Caco-2 (cell line): Measurements from ENCODE around the gene SIPA1. TPM values are rescaled to one million over a fixed set of nuclear protein-coding genes. Genes with fewer than 3 reads are reported as not detected.

Experiments used
- BruUV-seq: library from RNA; stranded (reverse); fragments of 400-500 nt; replicated peaks from 2 replicates; lab custom pipeline; 2021; lab: Mats Ljungman, UMichigan
- CTCF ChIA-PET: fragments of 300-600 bp; sonication (Branson Sonifier 250); formaldehyde crosslinking; loops from one replicate; lab custom pipeline; 2022; ENCODE audit warnings: antibody characterized with exemption; lab: Charles Lee
- POLR2A ChIA-PET: fragments of 300-600 bp; sonication (Branson Sonifier 250); formaldehyde crosslinking; loops from one replicate; lab custom pipeline; 2022; ENCODE audit warnings: antibody characterized with exemption; lab: Charles Lee
- DNase-seq, 2 experiments: peaks; one replicate each; pipeline versions ENCODE4 v3.0.0 to v3.0.0-alpha.2; 2020 to 2022
- H3K27me3 ChIP-seq: replicated peaks from 2 replicates; pipeline ENCODE4 v1.6.0; 2011; ENCODE audit warnings: low read length; ENCODE audit not compliant: control insufficient read depth, insufficient read depth
- H3K36me3 ChIP-seq: 2 replicates; pipeline ENCODE4 v1.5.1; 2011; ENCODE audit warnings: low read length; ENCODE audit not compliant: control insufficient read depth, insufficient read depth
- H3K4me1 ChIP-seq: fragments of 250-450 bp; sonication (Bioruptor Pico); 2 replicates; pipeline ENCODE4 v1.5.1; 2020; ENCODE audit warnings: mild to moderate bottlenecking
- H3K4me3 ChIP-seq: 2 replicates; pipeline ENCODE4 v1.5.1; 2011; ENCODE audit warnings: low read depth, mild to moderate bottlenecking, control low read depth, low read length
- H3K9me3 ChIP-seq: fragments of 250-450 bp; sonication (Bioruptor Pico); 2 replicates; pipeline ENCODE4 v1.5.1; 2020; ENCODE audit warnings: mild to moderate bottlenecking, moderate library complexity
- H3K27ac Mint-ChIP-seq: one replicate; pipeline ENCODE4 v1.8.0; 2022; ENCODE audit warnings: mixed read lengths; ENCODE audit not compliant: unreplicated experiment
- H3K27me3 Mint-ChIP-seq: one replicate; pipeline ENCODE4 v1.8.0; 2022; ENCODE audit warnings: mixed read lengths; ENCODE audit not compliant: insufficient read depth, unreplicated experiment
- H3K36me3 Mint-ChIP-seq: one replicate; pipeline ENCODE4 v1.8.0; 2022; ENCODE audit warnings: mild to moderate bottlenecking, mixed read lengths; ENCODE audit not compliant: insufficient read depth, unreplicated experiment
- H3K4me1 Mint-ChIP-seq: one replicate; pipeline ENCODE4 v1.8.0; 2022; ENCODE audit warnings: low read depth, mixed read lengths; ENCODE audit not compliant: unreplicated experiment
- H3K4me3 Mint-ChIP-seq: one replicate; pipeline ENCODE4 v1.8.0; 2022; ENCODE audit warnings: mild to moderate bottlenecking, moderate library complexity, mixed read lengths; ENCODE audit not compliant: unreplicated experiment
- H3K9me3 Mint-ChIP-seq: one replicate; pipeline ENCODE4 v1.8.0; 2022; ENCODE audit warnings: mixed read lengths; ENCODE audit not compliant: unreplicated experiment
- CTCF ChIP-seq, 2 experiments: fragments of 200-600 bp in 1 of 2; IDR thresholded peaks; 1 replicate in 1 of 2; 2 replicates in 1 of 2; pipeline versions ENCODE4 v1.5.1 to v1.8.0; 2011 to 2022; ENCODE audit warnings: antibody characterized with exemption in 1 of 2, control low read depth in 1 of 2, inconsistent platforms in 1 of 2, low read depth in 1 of 2, low read length in 1 of 2, mild to moderate bottlenecking in 1 of 2, moderate library complexity in 1 of 2; ENCODE audit not compliant: insufficient read depth in 1 of 2, severe bottlenecking in 1 of 2, unreplicated experiment in 1 of 2
- intact Hi-C: fragments of 100-400 bp; cut with micrococcal nuclease; formaldehyde crosslinking; loops from one replicate; pipeline ENCODE4 v1.10.0; 2022; ENCODE audit not compliant: unreplicated experiment
- total RNA-seq: library from RNA; stranded (reverse); gene quantifications from 2 replicates; pipeline ENCODE4 v1.2.3, GENCODE V29; 2022

Gene SIPA1
- total RNA-seq, 1 experiment from 2014 or later, result 30.5 TPM

DNA sequence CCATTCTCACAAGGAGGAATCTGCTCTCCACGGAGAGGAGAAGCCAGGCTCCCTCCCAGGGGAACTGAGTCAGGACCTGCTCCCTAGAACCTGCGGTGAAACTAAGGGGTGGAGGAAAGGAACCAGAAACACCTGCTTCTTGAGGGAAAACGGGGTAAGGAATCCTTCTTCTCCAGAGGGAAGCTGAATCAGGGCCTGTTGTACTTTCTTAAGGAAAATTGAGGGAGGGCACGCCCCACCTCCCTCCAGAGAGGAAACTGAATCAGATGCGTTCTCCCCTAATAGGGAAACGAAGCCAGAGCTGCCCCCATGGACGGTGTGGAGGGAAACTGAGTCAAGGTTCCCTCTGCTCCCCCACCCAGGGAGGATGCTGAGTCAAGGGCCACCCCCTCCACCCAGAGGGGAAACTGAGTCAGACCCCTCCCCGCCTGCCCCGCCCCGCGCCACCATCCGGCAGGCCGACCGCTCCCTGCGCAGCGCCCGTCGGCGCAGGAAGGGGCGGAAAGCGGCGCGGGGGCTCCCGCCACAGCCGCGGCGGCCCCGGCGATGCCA, 24.4 kb downstream of the SIPA1 start:
- no peak for DNase-seq
- peaks cover 6% of the 10 kb centered on the region for H3K4me1 Mint-ChIP-seq
- Histone ChIP-seq H3K4me1 (peaks cover 16% of the 10 kb centered on the region; the same call in 1 of the 2 replicates), H3K27me3 (no peaks in the 10 kb centered on the region), H3K36me3 (peaks cover 11% of the 10 kb centered on the region), H3K4me3 (peak overlapping the region; percentile 82), H3K9me3 (no peaks in the 10 kb centered on the region)
- BruUV-seq, result TSS peak; percentile 51
- no peaks in the 10 kb centered on the region for H3K9me3 Mint-ChIP-seq
- peaks cover 35% of the 10 kb centered on the region for H3K36me3 Mint-ChIP-seq
- intact Hi-C loops, result loop anchor here (2.0 kb wide), 2 partner anchors 38 to 48 kb away; partner anchors contain the start of genes MAP3K11 and PCNX3
- ChIA-PET CTCF (interaction anchor here (1.9 kb wide), 1 partner anchor 197 kb away, joined by 9 read pairs; the partner anchor contains the start of gene MUS81), POLR2A (interaction anchor here (1.1 to 1.9 kb wide), 6 partner anchors 10 to 197 kb away, joined by 4 to 14 read pairs (median 6); partner anchors contain the start of genes PCNX3 and RNASEH2C)
- H3K27me3 Mint-ChIP-seq, result no peaks in the 10 kb centered on the region
- TF ChIP-seq CTCF (IDR thresholded peaks at IDR 0.05; ENCODE audit: insufficient read depth in 1 of 2, low read depth in 1 of 2, low read length in 1 of 2, severe bottlenecking in 1 of 2, unreplicated experiment in 1 of 2), result no peak
- peak overlapping the region; percentile 53 for H3K27ac Mint-ChIP-seq
- H3K4me3 Mint-ChIP-seq, result peak overlapping the region; percentile 80

GRCh38 chr11:65662799-65663638, 25.1 kb downstream of the SIPA1 start, which contains the start of gene RELA:
TSS of gene RELA (minus strand) at chr11:65662916. CDS start at chr11:65662832, 84 bp downstream.
- DNase-seq, result peak; percentile 92 to 95
- CTCF ChIA-PET, result interaction anchor here (0.5 to 1.9 kb wide), 5 partner anchors 73 to 359 kb away, joined by 3 to 9 read pairs (median 3); partner anchors contain the start of genes FIBP and MUS81
- TF ChIP-seq CTCF (IDR thresholded peaks at IDR 0.05; ENCODE audit: insufficient read depth in 1 of 2, low read depth in 1 of 2, low read length in 1 of 2, severe bottlenecking in 1 of 2, unreplicated experiment in 1 of 2), result no peak
- POLR2A ChIA-PET, result interaction anchor here (0.5 to 1.9 kb wide), 7 partner anchors 11 to 197 kb away, joined by 4 to 14 read pairs (median 6); partner anchors contain the start of genes PCNX3 and RNASEH2C
- peak within 1 kb of the TSS; percentile 66 for H3K27ac Mint-ChIP-seq
- Histone ChIP-seq H3K9me3 (no peaks in the 10 kb centered on the region), H3K36me3 (peaks cover 10% of the 10 kb centered on the region), H3K4me3 (peak within 1 kb of the TSS; percentile 82), H3K4me1 (peaks cover 16% of the 10 kb centered on the region; the same call in 1 of the 2 replicates), H3K27me3 (no peaks in the 10 kb centered on the region)
- H3K4me1 Mint-ChIP-seq, result peaks cover 6% of the 10 kb centered on the region
- BruUV-seq, result TSS peak; percentile 73
- H3K4me3 Mint-ChIP-seq, result peak within 1 kb of the TSS; percentile 80
- H3K36me3 Mint-ChIP-seq, result peaks cover 31% of the 10 kb centered on the region
- no peaks in the 10 kb centered on the region for H3K9me3 Mint-ChIP-seq
- no peaks in the 10 kb centered on the region for H3K27me3 Mint-ChIP-seq
- intact Hi-C loops, result loop anchor here (2.0 kb wide), 2 partner anchors 38 to 48 kb away; partner anchors contain the start of genes MAP3K11 and PCNX3
